Bronchial epithelial cell (primary cell): ENCODE results near the gene DENND5A. TPM values are rescaled to one million over a fixed set of nuclear protein-coding genes. Genes with fewer than 3 reads are reported as not detected.
"Not testable (repeated sequence)": the region's sequence is repeated elsewhere in the genome, so short reads cannot be mapped to it uniquely, and the experiment has no call there.

Source experiments
- DNase-seq: peaks from one replicate; pipeline ENCODE4 v3.0.0-alpha.2; 2010; ENCODE audit warnings: low read depth
- FAIRE-seq: peaks from 2 replicates; lab custom pipeline; 2011; peaks lifted over from hg19 to GRCh38; lab: Jason Lieb, UNC
- H3K27me3 ChIP-seq: 2 replicates; pipeline ENCODE4 v1.5.1; 2011; ENCODE audit warnings: low read length; ENCODE audit not compliant: control insufficient read depth, insufficient read depth
- H3K36me3 ChIP-seq: 2 replicates; pipeline ENCODE4 v1.5.1; 2011; ENCODE audit warnings: low read length; ENCODE audit not compliant: control insufficient read depth, insufficient read depth
- H3K4me3 ChIP-seq: 2 replicates; pipeline ENCODE4 v1.5.1; 2011; ENCODE audit warnings: mild to moderate bottlenecking, low read depth, low read length, control low read depth
- CTCF ChIP-seq: IDR thresholded peaks from 2 replicates; pipeline ENCODE4 v1.5.1; 2011; ENCODE audit warnings: mild to moderate bottlenecking, moderate library complexity, low read length, control low read depth, inconsistent platforms; ENCODE audit not compliant: insufficient read depth, severe bottlenecking
- total RNA-seq: library from RNA; depleted of rRNA; stranded (reverse); fragments of >200 nt; gene quantifications from 2 replicates; pipeline ENCODE4 v1.2.1, GENCODE V29; 2014

DENND5A gene
- total RNA-seq, 1 donor from 2014 or later = 22.6 TPM

- FAIRE-seq = no peak
- Histone ChIP-seq H3K27me3 (no peaks in the 10 kb centered on the region), H3K36me3 (no peaks in the 10 kb centered on the region), H3K4me3 (no peak overlapping the region)
- DNase-seq = peak; percentile 4
- no peak for TF ChIP-seq CTCF
Measured at GRCh38 chr11:9176550-9176949, 88.6 kb downstream of the DENND5A start.

- H3K36me3 ChIP-seq = no peaks in the 10 kb centered on the region
- H3K27me3 ChIP-seq = no peaks in the 10 kb centered on the region
- no peak overlapping the region for H3K4me3 ChIP-seq
- DNase-seq (no peak), FAIRE-seq (no peak)
- no peak for TF ChIP-seq CTCF
Measured at GRCh38 chr11:9176136-9176535, 89.0 kb downstream of the DENND5A start.

GRCh38 chr11:9172389-9172788 is 92.8 kb downstream of the DENND5A start:
- TF ChIP-seq CTCF = no peak
- FAIRE-seq = no peak
- no peak overlapping the region for H3K4me3 ChIP-seq
- DNase-seq = no peak
- H3K27me3 ChIP-seq = no peaks in the 10 kb centered on the region
- H3K36me3 ChIP-seq = no peaks in the 10 kb centered on the region

GRCh38 chr11:9170450-9170849 is 94.7 kb downstream of the DENND5A start:
- DNase-seq = peak; percentile 27
- TF ChIP-seq CTCF = no peak
- Histone ChIP-seq H3K27me3 (no peaks in the 10 kb centered on the region), H3K4me3 (no peak overlapping the region), H3K36me3 (no peaks in the 10 kb centered on the region)
- no peak for FAIRE-seq

- TF ChIP-seq CTCF = no peak
- no peak for FAIRE-seq
- no peak overlapping the region for H3K4me3 ChIP-seq
Measured at GRCh38 chr11:9169595-9170295, 95.4 kb downstream of the DENND5A start.

GRCh38 chr11:9161991-9162390 is 103.2 kb downstream of the DENND5A start:
- not testable (repeated sequence) for H3K36me3 ChIP-seq, H3K4me3 ChIP-seq, FAIRE-seq, H3K27me3 ChIP-seq, DNase-seq

More at GRCh38 chr11:9169595-9170295, 95.4 kb downstream of the DENND5A start:
- DNase-seq = peak; percentile 52
- Histone ChIP-seq H3K27me3 (no peaks in the 10 kb centered on the region), H3K36me3 (no peaks in the 10 kb centered on the region)
